IMR-90 (cell line): Measurements from ENCODE around the gene ENAH. TPM values are rescaled to one million over a fixed set of nuclear protein-coding genes. Genes with fewer than 3 reads are reported as not detected.

Source experiments
- ATAC-seq: fragments of 200-7000 bp; cut with Tn5 transposase; 2 replicates; pipeline ENCODE4 v1.9.1; 2020; ENCODE audit warnings: low read depth, mild to moderate bottlenecking, moderate library complexity
- BruUV-seq: library from RNA; stranded (reverse); fragments of 400-500 nt; replicated peaks from 2 replicates; lab custom pipeline; 2021; lab: Mats Ljungman, UMichigan
- CTCF ChIA-PET: fragments of 300-600 bp; formaldehyde crosslinking; extraction: SDS; loops from one replicate; lab custom pipeline; 2021; ENCODE audit warnings: antibody characterized with exemption; lab: Yijun Ruan, JAX
- POLR2A ChIA-PET: fragments of 300-600 bp; sonication (Branson Sonifier 250); formaldehyde crosslinking; loops from one replicate; lab custom pipeline; 2022; ENCODE audit warnings: antibody characterized with exemption; ENCODE audit not compliant: unreplicated experiment; lab: Charles Lee
- DNase-seq: peaks from one replicate; pipeline ENCODE4 v3.0.0; 2013
- H2AFZ ChIP-seq: replicated peaks from 2 replicates; pipeline ENCODE3; 2013; ENCODE audit warnings: low read length, mild to moderate bottlenecking; ENCODE audit not compliant: poor library complexity
- H2AK5ac ChIP-seq: 2 replicates; pipeline ENCODE4 v1.6.1; 2013; ENCODE audit warnings: low read depth, low read length, inconsistent platforms
- H2AK9ac ChIP-seq: replicated peaks from 2 replicates; pipeline ENCODE3; 2013; ENCODE audit warnings: mild to moderate bottlenecking, low read depth, low read length, moderate library complexity; ENCODE audit not compliant: poor library complexity
- H2BK120ac ChIP-seq: 2 replicates; pipeline ENCODE4 v1.6.1; 2013; ENCODE audit warnings: low read depth, low read length, inconsistent platforms
- H2BK15ac ChIP-seq: 3 replicates; pipeline ENCODE4 v1.6.1; 2013; ENCODE audit warnings: low read depth, low read length, inconsistent platforms
- H2BK20ac ChIP-seq: 2 replicates; pipeline ENCODE4 v1.6.1; 2013; ENCODE audit warnings: low read depth, mild to moderate bottlenecking, inconsistent platforms, low read length, moderate library complexity
- H2BK5ac ChIP-seq: 2 replicates; pipeline ENCODE4 v1.6.1; 2013; ENCODE audit warnings: mild to moderate bottlenecking, low read depth, low read length, inconsistent platforms; ENCODE audit not compliant: poor library complexity, severe bottlenecking
- H3K14ac ChIP-seq: replicated peaks from 2 replicates; pipeline ENCODE4 v1.6.1; 2013; ENCODE audit warnings: low read depth, low read length, inconsistent platforms
- H3K18ac ChIP-seq: 2 replicates; pipeline ENCODE4 v1.6.1; 2013; ENCODE audit warnings: low read depth, low read length, control low read depth
- H3K23ac ChIP-seq: 2 replicates; pipeline ENCODE4 v1.6.1; 2013; ENCODE audit warnings: low read depth, low read length, inconsistent platforms
- H3K27ac ChIP-seq: 2 replicates; pipeline ENCODE4 v1.5.1; 2013; ENCODE audit warnings: mild to moderate bottlenecking, control low read depth, low read length; ENCODE audit not compliant: insufficient read depth
- H3K27me3 ChIP-seq: 2 replicates; pipeline ENCODE4 v1.6.1; 2013; ENCODE audit warnings: low read length; ENCODE audit not compliant: control insufficient read depth, insufficient read depth
- H3K36me3 ChIP-seq: 2 replicates; pipeline ENCODE4 v1.6.1; 2013; ENCODE audit warnings: low read length, mixed read lengths; ENCODE audit not compliant: control insufficient read depth, insufficient read depth
- H3K4ac ChIP-seq: 2 replicates; pipeline ENCODE4 v1.6.1; 2013; ENCODE audit warnings: low read depth, low read length, inconsistent platforms
- H3K4me1 ChIP-seq: 2 replicates; pipeline ENCODE4 v1.6.1; 2013; ENCODE audit warnings: low read length, mixed read lengths; ENCODE audit not compliant: control insufficient read depth, insufficient read depth
- H3K4me2 ChIP-seq: 2 replicates; pipeline ENCODE4 v1.6.1; 2013; ENCODE audit warnings: low read depth, mild to moderate bottlenecking, control low read depth, low read length, moderate library complexity
- H3K4me3 ChIP-seq: 2 replicates; pipeline ENCODE4 v1.5.1; 2013; ENCODE audit warnings: low read depth, mild to moderate bottlenecking, control low read depth, low read length, moderate library complexity; ENCODE audit not compliant: insufficient read depth
- H3K56ac ChIP-seq: 2 replicates; pipeline ENCODE4 v1.6.1; 2013; ENCODE audit warnings: low read length, inconsistent platforms; ENCODE audit not compliant: insufficient read depth; ENCODE audit errors: extremely low read depth
- H3K79me1 ChIP-seq, 2 experiments: 2 replicates each; pipeline ENCODE4 v1.6.1; 2013; ENCODE audit warnings: low read length in 2 of 2, inconsistent platforms in 1 of 2, low read depth in 1 of 2
- H3K9ac ChIP-seq: 2 replicates; pipeline ENCODE4 v1.6.1; 2013; ENCODE audit warnings: low read depth, low read length, control low read depth
- H3K9me1 ChIP-seq: 2 replicates; pipeline ENCODE4 v1.6.1; 2013; ENCODE audit warnings: low read length, inconsistent platforms; ENCODE audit not compliant: insufficient read depth
- H3K9me3 ChIP-seq: 2 replicates; pipeline ENCODE4 v1.6.1; 2013; ENCODE audit warnings: low read length; ENCODE audit not compliant: control insufficient read depth, insufficient read depth
- H4K20me1 ChIP-seq: 2 replicates; pipeline ENCODE4 v1.6.1; 2013; ENCODE audit warnings: low read length, inconsistent platforms; ENCODE audit not compliant: insufficient read depth
- H4K5ac ChIP-seq: 2 replicates; pipeline ENCODE4 v1.6.1; 2013; ENCODE audit warnings: mild to moderate bottlenecking, low read depth, low read length, control low read depth
- H4K8ac ChIP-seq, 2 experiments: 2 replicates each; pipeline ENCODE4 v1.6.1; 2013; ENCODE audit warnings: low read depth in 2 of 2, low read length in 2 of 2, control low read depth in 1 of 2, inconsistent platforms in 1 of 2
- H4K91ac ChIP-seq: 2 replicates; pipeline ENCODE4 v1.6.1; 2013; ENCODE audit warnings: low read depth, low read length, inconsistent platforms; ENCODE audit not compliant: insufficient read depth
- BHLHE40 ChIP-seq: fragments of 150-350 bp; IDR thresholded peaks from 2 replicates; pipeline ENCODE4 v1.6.1; 2016; ENCODE audit warnings: mild to moderate bottlenecking, low read depth, low read length
- CEBPB ChIP-seq: IDR thresholded peaks from 2 replicates; pipeline ENCODE4 v1.6.1; 2012; ENCODE audit warnings: low read depth, low read length, improper control_type of control experiment
- CHD1 ChIP-seq: IDR thresholded peaks from 2 replicates; pipeline ENCODE4 v1.6.1; 2012; ENCODE audit warnings: low read depth, low read length, improper control_type of control experiment
- CTCF ChIP-seq: conservative IDR thresholded peaks from 2 replicates; pipeline ENCODE4 v1.5.1; 2012; ENCODE audit warnings: mild to moderate bottlenecking, low read depth, low read length, improper control_type of control experiment
- MAFK ChIP-seq: IDR thresholded peaks from 2 replicates; pipeline ENCODE4 v1.6.1; 2012; ENCODE audit warnings: low read depth, low read length, improper control_type of control experiment
- MXI1 ChIP-seq: IDR thresholded peaks from 2 replicates; pipeline ENCODE4 v1.6.1; 2012; ENCODE audit warnings: low read depth, mild to moderate bottlenecking, low read length, moderate library complexity, borderline replicate concordance
- WGBS, 2 experiments: methylation state at CpG; one replicate each; pipeline versions ENCODE4 v1.1.5 to v1.1.7; 2013; ENCODE audit warnings: missing lambda C conversion rate in 2 of 2; ENCODE audit not compliant: insufficient read length in 1 of 2; ENCODE audit errors: extremely low coverage in 2 of 2; 5-methylcytosine and 5-hydroxymethylcytosine counted together
- dilution Hi-C: fragments of 300-500 bp; cut with HindIII; formaldehyde crosslinking; loops from one replicate; pipeline ENCODE4 v1.14.3; 2018; ENCODE audit warnings: low sequenced_read_pairs; ENCODE audit not compliant: unreplicated experiment
- in situ Hi-C: fragments of 300-500 bp; cut with MboI; formaldehyde crosslinking; loops from 3 replicates; pipeline ENCODE4 v1.14.3; 2019; ENCODE audit warnings: low sequenced_read_pairs, inconsistent platforms, mixed read lengths
- intact Hi-C: fragments of 100-400 bp; cut with micrococcal nuclease; formaldehyde crosslinking; loops from 2 replicates; pipeline ENCODE4 v1.10.0; 2022
- polyA plus RNA-seq, 3 experiments: library from polyadenylated mRNA; depleted of rRNA; stranded (reverse); fragments of >200 nt; gene quantifications; 2 replicates each; pipeline ENCODE4 v1.2.3, GENCODE V29; 2012; ENCODE audit warnings: low replicate concordance in 1 of 3
- total RNA-seq: library from RNA; depleted of rRNA; stranded (reverse); fragments of >200 nt; gene quantifications from 2 replicates; pipeline ENCODE4 v1.2.3, GENCODE V29; 2012

Gene ENAH
- total and polyA plus RNA-seq, 2 of the 4 experiments (the other 2 are of a cell fraction) = 61.3 to 86.9 TPM

- WGBS, 2 experiments = no CpG with 5 or more reads among the region's 2 CpGs
- Histone ChIP-seq H3K9me3 (no peaks in the 10 kb centered on the region), H3K9ac (no peak overlapping the region), H3K4ac (peak overlapping the region; percentile 67), H3K79me1 (peaks cover 5 to 20% of the 10 kb centered on the region in 2 experiments), H3K36me3 (peaks cover 12% of the 10 kb centered on the region), H3K14ac (peak overlapping the region; percentile 79), H3K56ac (no peak overlapping the region), H2AK9ac (peak overlapping the region; percentile 33), H3K9me1 (peaks cover 14% of the 10 kb centered on the region), H3K23ac (peak overlapping the region; percentile 78; the same call in 1 of the 2 replicates), H3K18ac (peak overlapping the region; percentile 60), H2BK15ac (peak overlapping the region; percentile 79; the same call in 1 of the 3 replicates), H2BK5ac (peak overlapping the region; percentile 78), H4K20me1 (peaks cover 6% of the 10 kb centered on the region), H3K27me3 (no peaks in the 10 kb centered on the region), H2BK20ac (peak overlapping the region; percentile 72), H2BK120ac (peak overlapping the region; percentile 80), H4K91ac (peak overlapping the region; percentile 74), H3K4me2 (no peak overlapping the region), H3K4me3 (no peak overlapping the region), H3K4me1 (peaks cover 10% of the 10 kb centered on the region), H3K27ac (peak overlapping the region; percentile 56), H4K5ac (0 out of 2 replicates have a peak overlapping the region, but pooled peaks have one; percentile 1), H4K8ac (peak overlapping the region; percentile 6 to 38; a peak in 1 of 4 replicates), H2AK5ac (peak overlapping the region; percentile 92; the same call in 1 of the 2 replicates), H2AFZ (no peak overlapping the region)
- TF ChIP-seq CEBPB = no peak
- no peak for TF ChIP-seq MXI1
- TF ChIP-seq BHLHE40 = no peak
- TF ChIP-seq MAFK = no peak
- no peak for TF ChIP-seq CTCF
- TF ChIP-seq CHD1 = no peak
- in situ Hi-C loops = no loop called here
- BruUV-seq = no TSS peak
- DNase-seq (no peak), ATAC-seq (no peak)
- POLR2A ChIA-PET = no interaction called here
- CTCF ChIA-PET = no interaction called here
- dilution Hi-C loops = no loop called here
- intact Hi-C loops = no loop called here
Observed at GRCh38 chr1:225509376-225509707, 143.6 kb downstream of the ENAH start.
